Epithelial cell of esophagus (primary cell): ENCODE measurements around the gene KCNE4.

Experiments
- DNase-seq: peaks from one replicate; pipeline ENCODE4 v3.0.0; 2010; ENCODE audit warnings: low read depth
- H3K4me3 ChIP-seq: 2 replicates; pipeline ENCODE4 v1.5.1; 2011; ENCODE audit warnings: mild to moderate bottlenecking, low read length, control low read depth
- CTCF ChIP-seq: IDR thresholded peaks from 2 replicates; pipeline ENCODE4 v1.5.1; 2011; ENCODE audit warnings: low read depth, mild to moderate bottlenecking, low read length, control low read depth, inconsistent platforms; ENCODE audit not compliant: insufficient read depth; ENCODE audit errors: missing control alignments

The KCNE4 gene

GRCh38 chr2:223029287-223029686 lies 22.7 kb upstream of the KCNE4 start:
- H3K4me3 ChIP-seq: no peak overlapping the region
- peak; percentile 27 for DNase-seq
- no peak for TF ChIP-seq CTCF

GRCh38 chr2:223032187-223033142 lies 19.5 kb upstream of the KCNE4 start:
- no peak overlapping the region for H3K4me3 ChIP-seq
- no peak for TF ChIP-seq CTCF

GRCh38 chr2:223034221-223034975 lies 17.6 kb upstream of the KCNE4 start:
- no peak for TF ChIP-seq CTCF
- H3K4me3 ChIP-seq: no peak overlapping the region
- DNase-seq: no peak

More at GRCh38 chr2:223032187-223033142, 19.5 kb upstream of the KCNE4 start:
- no peak for DNase-seq

- no peak for DNase-seq
- no peak for TF ChIP-seq CTCF
- no peak overlapping the region for H3K4me3 ChIP-seq
Observed at GRCh38 chr2:223036790-223037444, 15.1 kb upstream of the KCNE4 start.

- no peak for DNase-seq
- no peak for TF ChIP-seq CTCF
- no peak overlapping the region for H3K4me3 ChIP-seq
Observed at GRCh38 chr2:223037445-223037800, 14.6 kb upstream of the KCNE4 start.

- no peak for TF ChIP-seq CTCF
- no peak for DNase-seq
- H3K4me3 ChIP-seq: no peak overlapping the region
Observed at GRCh38 chr2:223039618-223040017, 12.4 kb upstream of the KCNE4 start.
